Astrocyte (in vitro differentiated cells and primary cell): ENCODE data around the gene TRPM8. TPM values are rescaled to one million over a fixed set of nuclear protein-coding genes. Genes with fewer than 3 reads are reported as not detected.

Experiments
- DNase-seq: peaks from one replicate; pipeline ENCODE4 v3.0.0-alpha.2; 2010; ENCODE audit warnings: low read depth
- FAIRE-seq: peaks from 2 replicates; lab custom pipeline; 2011; peaks lifted over from hg19 to GRCh38; lab: Jason Lieb, UNC
- H2AFZ ChIP-seq: 2 replicates; pipeline ENCODE4 v1.6.0; 2012; ENCODE audit warnings: low read depth, low read length, inconsistent platforms
- H3K27ac ChIP-seq: 2 replicates; pipeline ENCODE4 v1.5.1; 2011; ENCODE audit warnings: low read depth, low read length, inconsistent platforms
- H3K27me3 ChIP-seq: 2 replicates; pipeline ENCODE4 v1.6.0; 2011; ENCODE audit warnings: low read length, inconsistent platforms; ENCODE audit not compliant: insufficient read depth
- H3K36me3 ChIP-seq: 2 replicates; pipeline ENCODE4 v1.5.1; 2011; ENCODE audit warnings: low read length, inconsistent platforms; ENCODE audit not compliant: insufficient read depth
- H3K4me1 ChIP-seq: 2 replicates; pipeline ENCODE4 v1.5.1; 2011; ENCODE audit warnings: low read length, inconsistent platforms; ENCODE audit not compliant: insufficient read depth
- H3K4me2 ChIP-seq: 2 replicates; pipeline ENCODE4 v1.6.0; 2012; ENCODE audit warnings: low read length, inconsistent platforms
- H3K4me3 ChIP-seq: 2 replicates; pipeline ENCODE4 v1.5.1; 2011; ENCODE audit warnings: low read depth, mild to moderate bottlenecking, low read length, inconsistent platforms; ENCODE audit not compliant: insufficient read depth
- H3K79me2 ChIP-seq: 2 replicates; pipeline ENCODE4 v1.6.0; 2012; ENCODE audit warnings: mild to moderate bottlenecking, low read length, inconsistent platforms; ENCODE audit not compliant: insufficient read depth
- H3K9ac ChIP-seq: 2 replicates; pipeline ENCODE4 v1.6.0; 2012; ENCODE audit warnings: mild to moderate bottlenecking, low read length, inconsistent platforms
- H3K9me3 ChIP-seq: 2 replicates; pipeline ENCODE4 v1.5.1; 2012; ENCODE audit warnings: low read depth, mild to moderate bottlenecking, low read length, inconsistent platforms; ENCODE audit not compliant: insufficient read depth
- H4K20me1 ChIP-seq: 2 replicates; pipeline ENCODE4 v1.6.0; 2012; ENCODE audit warnings: low read length, inconsistent platforms; ENCODE audit not compliant: insufficient read depth
- H3K27ac Mint-ChIP-seq: one replicate; pipeline ENCODE4 v1.8.0; 2021; ENCODE audit warnings: mild to moderate bottlenecking, mixed read lengths; ENCODE audit not compliant: unreplicated experiment
- H3K27me3 Mint-ChIP-seq: one replicate; pipeline ENCODE4 v1.8.0; 2021; ENCODE audit warnings: low read depth, mixed read lengths; ENCODE audit not compliant: unreplicated experiment
- H3K36me3 Mint-ChIP-seq: one replicate; pipeline ENCODE4 v1.8.0; 2021; ENCODE audit warnings: low read depth, mixed read lengths; ENCODE audit not compliant: unreplicated experiment
- H3K4me1 Mint-ChIP-seq: one replicate; pipeline ENCODE4 v1.8.0; 2021; ENCODE audit warnings: low read depth, mixed read lengths; ENCODE audit not compliant: unreplicated experiment
- H3K4me3 Mint-ChIP-seq: one replicate; pipeline ENCODE4 v1.8.0; 2021; ENCODE audit warnings: mild to moderate bottlenecking, moderate library complexity, mixed read lengths; ENCODE audit not compliant: unreplicated experiment
- H3K9me3 Mint-ChIP-seq: one replicate; pipeline ENCODE4 v1.8.0; 2021; ENCODE audit warnings: mild to moderate bottlenecking, mixed read lengths; ENCODE audit not compliant: unreplicated experiment
- CTCF ChIP-seq: IDR thresholded peaks from 2 replicates; pipeline ENCODE4 v1.5.1; 2011; ENCODE audit warnings: low read depth, mild to moderate bottlenecking, inconsistent platforms, low read length, moderate library complexity; ENCODE audit not compliant: insufficient read depth
- EZH2 ChIP-seq: IDR thresholded peaks from 2 replicates; pipeline ENCODE4 v1.6.1; 2012; ENCODE audit warnings: mild to moderate bottlenecking, low read length, inconsistent platforms; ENCODE audit not compliant: insufficient read depth
- total RNA-seq: library from RNA; stranded (reverse); gene quantifications from 2 replicates; pipeline ENCODE4 v1.2.1, GENCODE V29; 2021

Gene TRPM8
- total RNA-seq, 1 donor from 2014 or later = 0.95 TPM

DNA sequence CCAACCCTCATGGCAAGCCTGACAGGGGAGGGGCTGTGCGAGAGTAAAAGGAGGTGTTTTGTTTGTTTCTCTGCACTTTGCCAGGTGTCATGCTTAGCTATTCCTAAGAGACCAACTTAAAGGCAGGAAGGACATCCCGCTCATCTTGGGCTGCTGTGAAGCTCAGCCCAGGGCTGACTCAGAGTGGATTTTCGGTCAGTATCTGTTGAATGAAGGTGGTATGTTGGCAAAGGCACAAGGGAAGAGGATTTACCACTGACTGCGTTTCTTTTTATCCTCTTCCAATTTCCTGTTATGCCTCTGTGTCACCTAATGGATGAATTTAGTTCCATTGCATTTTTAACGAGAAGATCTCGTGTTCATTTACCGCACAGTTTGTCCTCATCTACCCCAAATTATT lies 18.9 kb downstream of the TRPM8 start:
- H3K27me3 Mint-ChIP-seq = peaks cover 26% of the 10 kb centered on the region
- H3K4me2 ChIP-seq = no peak overlapping the region

DNA sequence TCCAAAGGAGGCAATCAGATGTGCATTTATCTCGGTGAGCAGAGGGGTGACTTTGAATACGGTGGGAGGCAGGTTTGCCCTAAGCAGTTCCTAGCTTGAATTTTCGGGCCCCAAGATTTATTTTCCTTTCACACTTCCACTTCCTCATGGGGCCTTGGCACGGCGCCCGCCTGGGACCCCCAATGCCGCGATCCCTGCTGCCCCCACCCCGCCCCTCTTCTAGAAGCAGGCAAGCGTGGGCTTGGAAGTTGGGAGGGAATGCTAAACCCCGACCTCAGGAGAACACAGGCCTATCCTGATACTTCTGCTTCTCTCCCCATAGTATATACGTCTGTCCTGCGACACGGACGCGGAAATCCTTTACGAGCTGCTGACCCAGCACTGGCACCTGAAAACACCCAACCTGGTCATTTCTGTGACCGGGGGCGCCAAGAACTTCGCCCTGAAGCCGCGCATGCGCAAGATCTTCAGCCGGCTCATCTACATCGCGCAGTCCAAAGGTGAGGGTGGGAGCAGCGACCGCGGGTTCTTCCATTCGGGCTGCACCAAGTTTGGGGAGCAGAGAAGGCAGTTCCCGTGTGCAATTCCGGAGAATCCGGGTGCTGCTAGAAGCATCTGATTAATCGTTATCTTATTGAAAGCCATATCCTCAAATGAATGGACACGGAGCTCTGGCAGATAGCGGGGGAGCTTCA lies 21.6 kb downstream of the TRPM8 start:
- TF ChIP-seq CTCF = no peak
- TF ChIP-seq EZH2 = peak; percentile 43
- peaks cover 3% of the 10 kb centered on the region for H3K4me1 ChIP-seq
- H2AFZ ChIP-seq = peak overlapping the region; percentile 71
- H3K36me3 ChIP-seq = no peaks in the 10 kb centered on the region
- no peaks in the 10 kb centered on the region for H3K79me2 ChIP-seq
- DNase-seq (no peak), FAIRE-seq (no peak)
- H3K9me3 ChIP-seq = no peaks in the 10 kb centered on the region
- Mint-ChIP-seq H3K36me3 (no peaks in the 10 kb centered on the region), H3K27me3 (peaks cover 19% of the 10 kb centered on the region), H3K9me3 (peaks cover 3% of the 10 kb centered on the region), H3K4me3 (no peak overlapping the region), H3K4me1 (no peaks in the 10 kb centered on the region), H3K27ac (no peak overlapping the region)
- H3K27me3 ChIP-seq = peaks cover 24% of the 10 kb centered on the region
- no peaks in the 10 kb centered on the region for H4K20me1 ChIP-seq
- H3K27ac ChIP-seq = no peak overlapping the region
- peak overlapping the region; percentile 46 for H3K4me3 ChIP-seq
- peak overlapping the region; percentile 78 for H3K4me2 ChIP-seq
- H3K9ac ChIP-seq = no peak overlapping the region

More for the DNA sequence above, 18.9 kb downstream of the TRPM8 start:
- no peak overlapping the region for H3K9ac ChIP-seq
- DNase-seq = no peak
- H3K9me3 ChIP-seq = no peaks in the 10 kb centered on the region
- TF ChIP-seq CTCF (no peak), EZH2 (no peak)
- peaks cover 28% of the 10 kb centered on the region for H3K27me3 ChIP-seq
- no peak overlapping the region for H3K27ac ChIP-seq
- Mint-ChIP-seq H3K27ac (no peak overlapping the region), H3K4me1 (no peaks in the 10 kb centered on the region), H3K4me3 (no peak overlapping the region), H3K36me3 (no peaks in the 10 kb centered on the region), H3K9me3 (no peaks in the 10 kb centered on the region)
- peaks cover 3% of the 10 kb centered on the region for H3K4me1 ChIP-seq
- H3K79me2 ChIP-seq = no peaks in the 10 kb centered on the region
- no peak for FAIRE-seq
- no peaks in the 10 kb centered on the region for H3K36me3 ChIP-seq
- H3K4me3 ChIP-seq = no peak overlapping the region
- H2AFZ ChIP-seq = no peak overlapping the region
- H4K20me1 ChIP-seq = no peaks in the 10 kb centered on the region
